PFSK-1 (cell line): ENCODE data around the gene RHOG.

Source experiments
- FOXP2 ChIP-seq: optimal IDR thresholded peaks from 2 replicates; pipeline ENCODE3; 2011; ENCODE audit warnings: borderline replicate concordance, control low read depth, inconsistent platforms; ENCODE audit not compliant: insufficient read depth; ENCODE audit errors: extremely low read length, extremely low read depth
- POLR2AphosphoS5 ChIP-seq: IDR thresholded peaks from 2 replicates; pipeline ENCODE4 v1.6.1; 2012; ENCODE audit warnings: low read depth, mild to moderate bottlenecking, control low read depth, low read length, moderate library complexity
- REST ChIP-seq, 2 experiments: IDR thresholded peaks; 2 replicates each; pipeline versions ENCODE4 v1.6.1 to v1.8.0; 2011 to 2012; ENCODE audit warnings: low read depth in 2 of 2, low read length in 2 of 2, control low read depth in 1 of 2, inconsistent platforms in 1 of 2, mild to moderate bottlenecking in 1 of 2, moderate library complexity in 1 of 2; ENCODE audit not compliant: insufficient read depth in 1 of 2
- SIN3A ChIP-seq: IDR thresholded peaks from 2 replicates; pipeline ENCODE4 v1.6.1; 2012; ENCODE audit warnings: mild to moderate bottlenecking, low read length, moderate library complexity, borderline replicate concordance; ENCODE audit not compliant: insufficient read depth
- TAF1 ChIP-seq: IDR thresholded peaks from 2 replicates; pipeline ENCODE4 v1.6.1; 2012; ENCODE audit warnings: low read length, control low read depth, borderline replicate concordance; ENCODE audit not compliant: insufficient read depth

The RHOG gene

DNA sequence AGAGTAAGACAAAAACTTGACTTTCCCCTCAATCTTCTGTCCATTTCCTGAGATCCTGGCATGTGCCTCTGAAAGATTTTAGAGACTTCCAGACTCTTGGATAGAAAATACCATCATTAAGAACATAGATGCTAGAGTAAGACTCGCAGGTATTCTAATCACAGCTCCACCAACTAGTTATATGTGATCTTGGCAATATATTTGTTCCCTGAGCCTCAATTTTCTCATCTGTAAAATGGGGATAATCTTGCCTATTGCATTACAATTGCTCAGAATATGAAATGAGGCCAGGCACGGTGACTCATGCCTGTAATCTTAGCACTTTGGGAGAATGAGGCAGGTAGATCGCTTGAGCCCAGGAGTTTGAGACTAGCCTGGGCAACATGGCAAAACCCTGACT lies 10.7 kb downstream of the RHOG start:
- TF ChIP-seq TAF1 (no peak), SIN3A (no peak), POLR2AphosphoS5 (no peak), FOXP2 (no peak), REST (IDR thresholded peaks at IDR 0.05; ENCODE audit: insufficient read depth in 1 of 2, low read depth in 2 of 2, low read length in 2 of 2) (no peak)

DNA sequence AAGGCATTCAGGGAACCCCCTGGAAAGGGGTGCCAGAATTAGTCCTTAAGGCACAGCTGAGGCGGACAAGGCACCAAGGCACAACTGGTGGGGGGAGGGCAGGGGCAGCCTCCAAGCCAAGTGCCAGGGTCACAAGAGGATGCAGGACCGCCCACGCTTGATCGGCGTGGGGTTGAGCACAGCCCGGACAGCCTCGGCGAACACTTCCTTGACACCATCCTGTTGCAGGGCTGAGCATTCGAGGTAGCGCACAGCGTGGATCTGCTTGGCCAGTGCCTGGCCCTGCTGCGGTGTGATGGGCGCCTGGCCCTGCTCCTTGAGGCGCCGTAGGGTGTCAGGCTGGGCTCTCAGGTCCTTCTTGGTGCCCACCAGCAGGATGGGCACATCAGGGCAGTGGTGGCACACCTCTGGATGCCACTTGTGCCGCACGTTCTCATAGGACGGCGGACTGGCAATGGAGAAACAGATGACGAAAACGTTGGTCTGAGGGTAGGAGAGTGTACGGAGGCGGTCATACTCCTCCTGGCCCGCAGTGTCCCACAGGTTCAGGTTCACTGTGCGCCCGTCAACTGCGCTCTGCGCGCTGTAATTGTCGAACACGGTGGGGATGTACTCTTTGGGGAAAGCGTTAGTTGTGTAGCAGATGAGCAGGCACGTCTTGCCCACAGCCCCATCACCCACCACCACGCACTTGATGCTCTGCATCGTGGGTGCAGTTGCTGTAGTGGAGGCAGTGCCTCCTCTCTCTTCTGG lies 13.1 kb downstream of the RHOG start:
- no peak for TF ChIP-seq SIN3A

- TF ChIP-seq SIN3A (no peak), REST (IDR thresholded peaks at IDR 0.05; ENCODE audit: insufficient read depth in 1 of 2, low read depth in 2 of 2, low read length in 2 of 2) (no peak), FOXP2 (no peak), TAF1 (no peak), POLR2AphosphoS5 (no peak)
Observed at GRCh38 chr11:3826721-3827120, 14.0 kb downstream of the RHOG start.

DNA sequence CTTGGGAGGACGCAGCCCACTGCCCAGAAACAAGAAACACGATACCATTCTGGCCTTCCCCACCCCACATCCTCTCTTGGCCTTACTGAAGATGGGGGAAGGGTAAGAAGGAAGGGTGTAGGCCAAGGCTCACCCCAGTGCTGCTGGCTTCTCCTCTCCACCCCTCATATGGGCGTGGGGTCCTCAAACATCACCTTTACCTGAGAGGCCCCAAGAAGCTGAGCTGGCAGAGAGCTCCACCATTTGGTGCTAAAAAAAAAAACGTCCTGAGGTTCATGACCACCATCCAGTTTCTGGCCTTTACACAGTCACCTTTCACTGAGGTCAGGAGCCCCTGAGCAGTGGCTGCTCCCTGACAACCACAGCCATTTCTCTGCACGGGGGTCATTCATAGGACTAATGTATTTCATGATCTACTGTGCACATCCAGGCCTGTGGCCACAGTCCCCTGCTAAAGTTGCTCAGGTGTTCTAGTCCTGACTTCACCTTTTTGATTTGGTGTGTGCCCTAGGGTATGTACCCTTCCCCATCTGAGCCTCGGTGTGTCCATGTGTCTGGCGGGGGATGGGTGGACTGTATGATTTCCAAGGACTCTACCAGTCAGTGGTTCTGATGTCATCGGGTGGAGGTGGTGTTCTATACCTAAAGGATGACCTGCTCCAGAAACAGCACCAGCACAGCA lies 15.1 kb downstream of the RHOG start:
- TF ChIP-seq SIN3A (no peak), POLR2AphosphoS5 (peak; percentile 39; the same call in 1 of the 2 replicates), TAF1 (no peak), REST (IDR thresholded peaks at IDR 0.05; ENCODE audit: insufficient read depth in 1 of 2, low read depth in 2 of 2, low read length in 2 of 2) (no peak), FOXP2 (no peak)

- no peak; the same call in 1 of the 2 replicates for TF ChIP-seq POLR2AphosphoS5
- peak; percentile 51 for TF ChIP-seq FOXP2
Observed at GRCh38 chr11:3824714-3825472, 15.9 kb downstream of the RHOG start.
